ENCODE results near the gene PYGO2.
"Not testable (repeated sequence)": the region's sequence is repeated elsewhere in the genome, so short reads cannot be mapped to it uniquely, and the experiment has no call there.

The PYGO2 gene

DNA sequence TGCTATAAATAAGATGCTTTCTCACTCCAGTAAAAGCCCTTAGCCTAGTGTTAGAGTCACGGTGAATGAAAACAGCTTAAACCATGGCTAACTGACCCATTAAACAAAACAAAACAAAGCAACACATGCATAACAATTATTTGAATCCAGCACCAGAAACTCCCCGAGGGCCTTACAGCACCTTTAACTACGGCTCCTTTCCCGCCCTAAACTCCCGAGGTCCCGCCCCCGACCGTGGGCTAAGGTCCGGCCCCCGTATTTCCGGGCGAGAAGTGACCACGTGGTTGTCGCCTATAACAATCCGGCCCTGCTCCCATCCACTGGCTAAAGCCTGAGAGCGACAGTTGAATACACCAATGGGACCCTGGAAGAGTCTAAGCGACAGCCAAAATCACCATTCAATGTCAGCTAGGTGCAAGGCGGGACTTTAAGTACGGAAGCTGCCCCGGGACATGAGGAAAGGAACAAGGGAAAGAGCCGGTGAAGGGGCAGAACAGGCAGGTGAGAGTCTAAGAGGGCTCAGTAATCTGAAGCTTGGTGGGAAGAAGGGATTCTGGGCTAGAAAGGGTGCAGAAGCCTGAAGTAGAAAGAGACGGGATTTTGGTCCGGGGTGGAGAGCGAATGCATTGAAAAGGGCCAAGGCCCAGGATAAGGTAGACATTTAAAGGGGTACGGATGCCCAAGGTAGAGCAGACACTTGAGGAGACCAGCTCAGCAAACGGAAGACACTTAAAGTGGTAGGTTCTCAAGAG is 21.5 kb upstream of the PYGO2 start, which contains the start of gene FLAD1:
Gene FLAD1, plus strand, starts transcription at position 448 of the 752 bp plus-strand sequence. CDS start 351 bp downstream, outside the sequence.
- DNase-seq: peak; percentile 40 to 98 (median 92)

DNA sequence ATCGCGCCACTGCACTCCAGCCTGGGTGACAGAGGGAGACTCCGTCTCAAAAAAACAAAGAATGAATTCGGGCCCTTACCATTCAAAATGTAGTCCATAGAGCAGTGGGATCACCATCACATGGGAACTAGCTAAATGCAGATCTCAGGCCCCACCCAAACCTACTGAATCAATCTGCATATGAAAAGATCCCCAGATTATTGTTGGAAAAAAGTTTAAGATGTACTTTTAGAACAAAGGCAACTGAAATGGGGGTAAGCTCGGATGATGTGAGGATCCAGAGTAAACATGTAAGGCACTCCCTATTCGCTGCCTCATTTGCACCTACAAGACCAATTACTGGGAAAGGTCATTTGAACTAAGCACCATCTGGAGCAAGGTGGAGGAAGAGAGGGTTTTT is 20.8 kb upstream of the PYGO2 start:
- no peak for DNase-seq

DNA sequence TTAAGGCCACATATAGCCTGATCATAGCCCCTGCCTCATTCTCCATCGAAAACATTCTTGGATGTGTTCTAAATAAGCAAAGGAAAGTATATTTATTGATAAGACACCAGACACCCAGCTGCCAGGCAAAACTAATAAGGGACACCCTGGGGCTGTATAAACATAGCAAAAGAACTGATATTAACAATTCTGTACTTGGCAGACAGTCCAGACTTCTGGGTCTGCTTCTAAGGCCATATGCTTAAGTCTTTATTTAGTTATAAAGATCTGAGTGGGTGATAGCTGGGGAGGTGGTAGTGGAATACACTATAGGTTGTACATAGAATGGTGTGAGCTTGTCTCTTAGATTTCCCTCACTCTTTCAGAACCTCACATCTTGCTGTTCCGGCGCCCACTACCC is 16.8 kb upstream of the PYGO2 start:
- no peak for DNase-seq

DNA sequence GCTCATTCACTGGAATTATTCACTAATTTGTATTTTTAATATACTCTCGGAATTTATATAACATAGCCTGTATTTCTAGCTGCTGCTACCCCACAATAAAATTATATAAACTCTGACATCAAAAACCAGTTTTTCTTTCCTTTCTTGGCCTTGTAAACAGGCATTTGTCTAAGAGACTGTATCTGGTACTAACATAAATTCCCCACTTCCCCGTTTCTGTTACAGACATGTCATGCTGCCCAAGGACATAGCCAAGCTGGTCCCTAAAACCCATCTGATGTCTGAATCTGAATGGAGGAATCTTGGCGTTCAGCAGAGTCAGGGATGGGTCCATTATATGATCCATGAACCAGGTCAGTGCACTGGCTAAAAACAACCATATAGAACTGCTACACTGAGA is 16.2 kb upstream of the PYGO2 start:
- not testable (repeated sequence) for DNase-seq

DNA sequence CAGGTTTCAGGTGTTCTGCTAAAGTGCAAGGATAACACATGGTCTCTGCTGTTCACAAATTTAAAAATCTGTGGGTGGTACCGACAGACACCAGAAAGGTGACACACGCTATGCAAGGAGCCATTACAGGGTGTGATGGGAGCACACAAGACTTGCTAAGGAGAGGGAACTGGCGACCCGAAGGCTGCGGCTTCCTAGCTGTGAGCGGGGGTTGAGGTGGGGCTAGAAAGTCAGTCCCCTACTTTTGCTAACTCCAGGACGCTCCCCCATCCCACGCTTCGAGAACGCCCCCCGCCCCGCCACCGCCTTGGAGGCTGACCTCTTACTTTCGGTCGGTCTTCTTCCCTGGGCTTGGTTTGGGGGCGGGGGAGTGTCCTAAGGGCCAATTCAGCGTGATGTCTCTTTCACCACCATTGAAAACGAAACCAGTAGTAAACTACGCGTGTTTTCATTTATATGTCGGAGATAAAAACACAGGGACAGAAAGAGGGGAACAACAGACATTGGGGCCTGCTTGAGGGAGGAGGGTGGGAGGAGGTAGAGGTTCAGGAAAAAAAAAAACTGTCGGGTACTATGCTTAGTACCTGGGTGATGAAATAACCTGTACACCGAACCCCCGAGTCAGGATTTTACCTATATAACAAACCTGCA is 14.0 kb upstream of the PYGO2 start:
- peak in 20 of 51 donors; percentile 9 to 65 (median 20) for DNase-seq

DNA sequence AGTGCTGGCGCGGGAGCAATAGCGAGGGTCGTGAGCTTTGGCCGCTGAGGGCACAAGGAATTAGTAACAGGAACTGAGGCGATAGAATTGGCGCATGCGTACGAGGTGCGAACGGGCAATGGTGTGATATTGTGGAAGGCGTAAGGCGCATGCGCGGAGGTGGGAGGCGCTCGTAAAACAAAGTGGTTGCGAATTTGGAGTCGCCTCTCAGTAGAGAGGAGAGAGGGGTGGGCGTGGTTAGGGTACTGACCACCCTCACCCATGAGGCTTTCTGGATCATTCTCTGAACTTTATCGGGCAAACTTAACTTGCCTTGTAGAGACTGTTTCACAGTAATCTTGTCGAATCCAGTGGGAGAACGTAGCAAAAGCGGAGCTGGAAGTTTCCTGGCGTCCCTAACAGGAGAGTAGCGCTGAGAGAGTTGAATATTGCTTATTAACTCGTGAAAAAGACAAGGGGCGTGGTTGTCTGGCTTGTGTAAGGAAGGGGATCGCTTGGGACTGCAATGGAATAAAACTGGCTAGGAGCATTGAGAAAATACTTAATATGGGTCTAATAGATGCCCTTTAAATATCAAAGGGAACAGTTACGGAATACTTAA is 13.3 kb upstream of the PYGO2 start:
- DNase-seq: peak in 50 of 51 donors; percentile 75 to 99 (median 92)

DNA sequence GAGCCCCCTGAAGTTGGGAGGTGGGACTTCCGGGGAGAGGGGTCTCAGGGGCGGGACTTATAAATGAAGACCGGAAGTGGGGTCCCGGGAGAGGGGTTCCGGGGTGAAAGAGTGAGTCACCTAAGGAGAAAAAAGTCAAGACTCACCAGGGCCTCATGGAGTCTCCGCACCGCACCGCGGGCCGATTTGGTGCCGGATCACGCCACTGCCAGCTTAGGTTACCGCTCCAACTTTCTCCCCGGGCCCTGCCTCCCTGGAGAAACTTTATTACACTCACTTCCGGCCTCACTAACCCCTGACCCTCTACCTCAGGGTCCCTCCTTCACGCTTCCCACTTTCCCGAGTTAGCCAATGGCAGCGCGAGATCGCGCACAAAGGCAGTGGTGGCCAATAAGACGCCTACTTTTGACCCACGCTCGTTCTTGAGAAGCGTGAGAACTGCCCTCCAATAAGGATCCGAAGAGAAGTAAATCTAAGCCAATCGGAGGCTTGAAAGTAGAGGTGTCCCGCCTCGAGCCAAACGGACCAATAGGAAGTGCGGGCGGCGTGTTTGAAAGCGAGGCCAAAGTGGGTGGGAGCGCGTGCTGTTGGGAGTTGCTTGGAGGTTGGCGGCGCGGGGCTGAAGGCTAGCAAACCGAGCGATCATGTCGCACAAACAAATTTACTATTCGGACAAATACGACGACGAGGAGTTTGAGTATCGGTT is 12.7 kb upstream of the PYGO2 start, which contains the start of gene CKS1B:
Gene CKS1B, plus strand, starts transcription at position 580 of the 706 bp plus-strand sequence. Its CDS starts 65 bp downstream, at position 645.
- DNase-seq: peak; percentile 90 to 100 (median 97)

DNA sequence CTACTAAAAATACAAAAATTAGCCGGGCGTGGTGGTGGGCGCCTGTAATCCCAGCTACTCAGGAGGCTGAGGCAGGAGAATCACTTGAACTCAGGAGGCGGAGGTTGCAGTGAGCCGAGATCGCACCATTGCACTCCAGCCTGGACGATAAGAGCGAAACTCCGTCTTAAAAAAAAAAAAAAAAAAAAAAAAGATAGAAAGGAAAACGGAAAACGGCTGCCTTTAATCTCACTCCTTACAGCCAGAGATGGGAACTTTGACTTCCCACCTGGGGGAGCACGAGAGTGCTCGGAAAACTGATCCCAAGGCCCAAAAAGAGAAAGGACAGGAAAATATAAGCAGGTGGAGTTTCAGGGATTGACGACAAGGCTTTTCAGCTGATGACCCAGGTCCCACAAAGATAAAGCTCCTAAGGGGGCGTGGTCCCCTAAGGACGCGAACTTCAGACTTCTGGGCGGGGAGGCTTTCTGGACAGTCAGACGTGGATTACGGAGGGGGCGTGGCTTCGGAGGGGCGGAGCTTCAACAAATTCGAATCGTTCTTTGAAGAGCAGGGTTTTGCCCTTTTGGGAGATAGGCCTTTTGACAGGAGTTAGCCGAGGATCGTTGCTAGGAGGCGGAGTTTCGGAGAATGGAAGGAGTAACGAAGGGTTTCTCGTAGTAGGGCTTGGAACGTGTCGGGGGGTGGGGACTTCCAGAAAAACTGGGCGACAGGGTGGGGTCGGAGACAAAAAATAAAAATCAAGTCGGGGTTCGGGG is 11.9 kb upstream of the PYGO2 start:
- peak in 47 of 51 donors; percentile 46 to 86 (median 70) for DNase-seq

DNA sequence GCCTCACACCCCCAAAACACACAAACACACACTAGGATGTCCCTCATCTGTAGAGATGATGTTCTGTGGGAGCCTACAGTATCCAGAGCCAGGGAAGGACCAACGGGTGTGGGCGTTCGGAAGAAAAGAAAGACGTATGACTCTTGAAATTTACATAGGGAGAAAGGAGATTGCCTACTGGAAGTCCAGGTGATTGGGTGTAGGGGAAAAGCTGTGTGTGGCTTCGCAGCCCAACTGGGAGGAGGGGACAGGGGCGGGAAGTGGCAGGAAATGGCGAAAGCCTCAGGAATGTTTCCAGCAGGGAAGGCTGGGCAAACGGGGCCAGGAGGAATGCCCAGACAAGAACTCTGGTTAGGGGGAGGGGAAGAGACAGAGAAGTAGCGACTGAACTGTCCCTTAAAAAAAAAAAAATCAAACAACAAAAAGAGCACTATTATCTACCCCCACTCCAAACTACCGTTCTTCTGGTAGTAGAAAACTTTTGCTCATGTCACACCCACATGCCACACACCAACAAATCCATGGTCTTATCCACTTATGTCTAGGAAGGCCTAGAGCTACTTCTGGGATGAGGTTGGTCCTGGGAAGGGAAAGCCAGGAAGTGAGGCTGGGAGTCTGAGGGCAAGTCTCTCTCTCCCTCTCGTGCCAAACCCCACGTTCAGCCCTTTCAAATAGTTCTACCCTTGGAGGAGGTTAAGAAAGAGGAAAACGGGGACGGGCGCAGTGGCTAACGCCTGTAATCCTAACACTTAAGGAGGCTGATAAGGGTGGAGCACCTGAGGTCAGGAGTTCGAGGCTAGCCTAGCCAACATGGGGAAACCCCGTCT is 11.1 kb upstream of the PYGO2 start:
- peak in 23 of 51 donors; percentile 6 to 60 (median 28) for DNase-seq

DNA sequence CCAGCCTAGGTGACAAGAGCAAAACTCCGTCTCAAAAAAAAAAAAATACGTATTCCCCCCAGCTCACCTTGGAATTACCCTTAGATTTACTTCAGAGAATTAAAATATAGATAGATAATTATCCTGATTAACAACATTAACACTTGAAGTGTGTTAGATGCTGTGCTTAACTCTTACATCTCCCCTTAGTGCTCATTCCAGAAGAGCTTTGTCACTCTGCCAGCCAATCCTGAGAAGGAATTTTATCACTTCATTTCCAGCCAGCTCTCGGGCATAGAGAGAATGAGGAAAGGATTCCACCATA is 10.6 kb upstream of the PYGO2 start:
- no peak for DNase-seq

DNA sequence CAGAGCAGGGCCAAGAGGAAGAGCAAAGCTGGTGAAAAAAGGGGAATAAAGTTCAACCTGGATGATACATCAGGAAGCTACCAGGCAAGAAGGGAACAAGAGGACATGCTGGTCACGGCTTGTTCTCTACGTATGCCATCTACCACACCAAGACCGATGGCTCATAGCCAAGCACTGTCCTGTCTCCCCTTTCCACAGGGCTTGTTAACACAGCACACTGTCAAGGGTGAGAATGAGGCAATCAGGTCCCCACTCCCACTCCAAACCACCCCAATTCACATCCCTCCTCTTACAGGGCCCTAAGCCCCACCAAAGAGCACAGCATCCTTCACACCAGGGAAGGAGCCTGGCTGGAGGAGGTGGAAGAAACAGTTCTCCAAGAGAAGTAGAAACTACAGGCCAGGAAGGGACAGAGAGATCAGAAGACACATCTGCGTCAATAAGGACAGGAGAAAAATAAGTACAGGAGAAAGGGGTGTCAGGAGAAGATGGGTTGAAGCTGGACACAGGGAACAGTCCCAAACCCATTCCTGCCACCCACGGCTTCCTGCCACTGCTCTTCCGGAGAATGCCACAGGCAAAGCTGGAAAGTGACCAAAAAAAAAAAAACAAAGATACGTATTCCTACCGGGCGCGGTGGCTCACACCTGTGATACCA is 9.9 kb upstream of the PYGO2 start:
- DNase-seq: peak in 1 of 51 donors; percentile 12

DNA sequence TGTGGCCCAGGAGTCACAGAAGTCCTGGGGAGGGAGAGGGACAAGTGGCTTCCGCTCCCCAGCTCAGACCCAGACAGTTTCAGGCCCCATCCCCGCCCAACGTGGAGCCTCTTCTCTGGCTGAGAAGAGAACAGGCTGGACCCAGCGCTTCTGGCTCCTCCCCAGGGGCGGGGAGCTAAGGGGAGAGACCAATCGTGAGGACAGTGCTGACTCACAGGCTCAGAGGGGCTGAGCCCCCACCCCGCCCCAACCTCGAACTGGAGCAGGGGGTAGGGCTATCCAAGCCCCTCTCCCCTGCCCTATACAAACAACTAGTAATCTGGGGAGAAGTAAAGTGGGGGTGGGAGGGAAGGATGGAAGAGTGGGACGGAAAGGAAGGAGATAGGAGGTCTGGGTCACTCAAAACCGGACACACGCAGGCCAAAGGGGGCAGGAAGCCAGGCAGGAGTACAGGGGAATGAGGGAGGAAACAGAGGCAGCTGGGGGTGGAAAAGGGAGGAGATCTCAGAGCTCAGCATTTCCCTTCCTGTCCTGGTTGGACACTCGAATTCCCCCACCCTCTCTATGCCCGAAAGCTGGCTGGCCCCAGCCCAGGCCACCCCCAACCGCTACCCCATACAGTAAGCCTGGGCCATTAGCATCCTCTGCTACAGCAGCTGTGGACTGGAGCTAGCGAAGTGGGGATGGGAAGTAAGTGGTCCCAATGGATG is 9.2 kb upstream of the PYGO2 start, which contains the start of gene SHC1:
Gene SHC1, minus strand, starts transcription at position 117 of the 710 bp plus-strand sequence. CDS start 221 bp downstream, outside the sequence.
- peak in 49 of 51 donors; percentile 15 to 94 (median 81) for DNase-seq

DNA sequence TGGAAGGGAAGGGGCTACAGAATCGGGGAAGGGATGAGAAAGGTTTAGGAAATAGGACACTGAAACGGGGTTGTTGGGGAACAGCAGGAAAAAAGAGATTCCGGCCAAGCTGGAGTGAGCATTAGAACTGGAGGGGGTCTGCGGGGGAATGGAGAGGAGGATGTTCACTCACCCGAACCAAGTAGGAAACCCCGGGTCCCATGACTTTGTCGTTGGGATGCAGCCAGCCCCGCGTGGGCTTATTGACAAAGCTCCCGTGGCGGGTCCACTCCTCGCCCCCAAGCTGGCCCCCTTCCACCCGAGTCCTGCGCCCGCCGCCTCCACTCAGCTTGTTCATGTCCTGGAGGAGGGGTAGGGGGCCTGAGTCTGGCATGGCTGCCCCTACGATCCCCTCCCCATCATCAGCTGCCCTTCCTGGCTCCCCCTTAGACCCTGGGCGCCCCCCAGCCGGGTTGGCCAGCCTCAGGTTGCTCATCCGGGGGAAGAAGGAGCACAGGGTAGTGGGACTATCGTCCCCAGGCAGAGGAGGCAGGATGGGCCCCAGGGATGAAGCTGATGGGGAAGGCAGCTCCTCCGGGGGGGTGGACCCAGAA is 8.4 kb upstream of the PYGO2 start:
- peak in 18 of 51 donors; percentile 10 to 53 (median 25) for DNase-seq

DNA sequence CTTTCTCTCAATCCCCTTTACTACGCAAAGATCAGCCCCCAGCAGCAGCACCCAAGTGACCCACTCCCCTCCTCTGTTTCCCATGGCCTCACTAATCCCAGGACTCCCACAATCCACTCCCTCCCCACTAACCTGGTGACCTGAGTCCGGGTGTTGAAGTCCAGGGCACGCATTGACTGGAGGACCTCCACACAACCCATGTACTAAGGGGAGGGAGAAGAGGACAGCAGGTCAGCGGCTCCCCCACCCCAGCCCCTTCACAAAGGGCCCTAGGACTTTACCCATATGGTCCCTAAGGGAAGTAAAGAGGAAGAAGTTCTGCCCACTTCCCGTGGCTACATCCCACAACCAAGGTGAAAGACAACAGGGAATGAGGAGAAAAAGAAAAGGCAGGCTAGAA is 7.7 kb upstream of the PYGO2 start:
- DNase-seq: no peak

DNA sequence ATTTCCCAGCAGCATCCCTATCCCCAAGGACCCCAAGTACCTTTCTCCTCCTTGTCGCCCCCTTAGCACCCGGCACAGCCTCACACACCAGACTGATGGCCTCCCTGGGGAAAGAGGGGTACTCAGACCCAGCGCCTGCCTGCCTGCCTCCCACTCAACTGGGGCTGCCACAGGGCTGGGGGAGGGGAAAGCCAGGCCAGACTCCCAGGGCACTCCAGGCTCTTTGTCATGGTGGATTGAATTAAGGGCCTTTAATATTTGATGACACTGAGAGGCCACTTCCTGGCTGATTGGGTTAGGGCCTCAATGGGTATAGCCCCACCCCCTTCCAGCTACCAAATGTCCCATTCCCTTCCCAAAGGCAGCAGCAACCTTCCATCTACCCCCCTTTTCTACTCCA is 7.1 kb upstream of the PYGO2 start:
- no peak for DNase-seq

DNA sequence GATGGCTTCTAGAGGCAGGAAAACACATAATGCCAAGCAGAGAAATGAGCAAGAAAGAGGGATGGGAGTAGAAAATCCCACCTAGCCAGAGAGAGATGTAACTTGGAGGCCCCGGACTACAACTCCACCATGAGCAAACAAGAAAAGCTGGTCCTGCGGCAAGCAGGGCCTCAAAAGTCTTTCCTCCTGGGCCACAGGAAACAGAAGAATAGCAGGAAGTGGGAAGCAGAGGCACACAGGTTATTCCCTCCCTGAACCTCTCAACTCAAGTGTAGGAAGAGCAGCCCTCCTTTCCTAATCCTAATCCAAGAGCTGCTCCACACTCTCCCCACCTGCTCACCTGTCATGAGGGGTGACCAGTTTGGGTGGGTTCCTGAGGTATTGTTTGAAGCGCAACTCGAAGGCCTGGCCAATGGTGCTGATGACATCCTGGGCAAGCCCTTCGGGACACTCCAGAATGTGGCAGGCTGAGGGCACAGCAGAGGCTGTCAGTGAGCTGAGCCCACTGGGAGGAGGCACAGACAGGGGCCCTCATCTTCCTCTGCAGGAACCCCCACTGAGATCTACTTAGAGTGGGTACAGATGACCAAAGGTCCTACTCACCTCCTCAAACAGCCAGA is 5.9 kb upstream of the PYGO2 start:
- DNase-seq: no peak

DNA sequence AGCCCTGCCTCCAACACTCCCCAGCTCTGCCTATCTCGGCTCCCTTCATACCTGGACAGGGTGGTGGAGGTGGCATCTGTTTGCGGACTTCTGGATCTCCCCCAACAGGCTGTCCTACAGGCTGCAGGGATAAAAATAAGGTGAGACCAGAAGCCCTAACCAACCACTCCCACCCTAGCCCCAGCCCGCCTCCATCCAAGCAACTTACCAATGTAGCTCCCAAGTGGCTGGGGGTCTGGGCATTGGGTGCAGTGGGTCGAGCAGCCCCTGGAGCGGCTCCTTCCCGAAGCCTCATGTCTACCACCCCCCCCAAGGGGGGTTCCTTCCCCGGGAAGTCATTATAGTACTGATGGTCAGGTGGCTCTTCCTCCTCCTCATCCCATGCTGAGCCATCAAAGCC is 4.5 kb upstream of the PYGO2 start:
- no peak for DNase-seq

DNA sequence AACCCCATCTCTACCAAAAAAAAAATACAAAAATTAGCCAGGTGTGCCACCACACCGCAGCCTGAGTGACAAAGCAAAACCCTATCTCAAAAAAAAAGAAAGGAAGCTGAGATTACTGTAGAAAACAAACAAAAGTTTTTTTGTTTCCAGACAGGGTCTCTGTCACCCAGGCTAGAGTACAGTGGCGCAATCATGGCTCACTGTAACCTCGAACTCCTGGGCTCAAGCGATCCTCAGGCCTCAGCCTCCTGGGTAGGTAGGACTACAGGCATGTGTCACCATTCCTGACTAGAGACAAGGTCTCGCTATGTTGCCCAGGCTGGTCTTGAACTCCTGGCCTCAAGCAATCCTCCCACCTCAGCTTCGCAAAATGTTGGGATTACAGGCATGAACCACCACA is 2.8 kb upstream of the PYGO2 start:
- DNase-seq: no peak
